ENCODE data around the gene JARID2.

JARID2 gene

DNA sequence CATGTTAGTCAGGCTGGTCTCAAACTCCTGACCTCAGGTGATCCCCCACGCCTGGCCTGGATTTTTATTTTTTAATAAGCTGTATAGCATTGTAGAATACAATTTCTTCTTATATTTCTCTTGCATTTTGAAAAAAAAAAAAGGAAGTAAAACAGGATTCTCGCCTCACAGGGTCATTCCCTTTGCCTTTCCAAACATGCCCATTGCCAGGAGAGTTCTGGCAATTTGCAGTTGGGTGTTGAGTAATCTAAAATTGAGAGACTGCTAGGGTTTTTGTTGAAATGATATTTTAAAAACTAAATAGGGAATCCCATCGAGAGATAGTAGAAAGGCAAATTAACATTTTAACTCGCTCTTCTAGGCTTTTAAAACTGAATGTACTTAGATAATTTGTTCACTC is 196.1 kb downstream of the JARID2 start:
- DNase-seq (ENCODE audit: low spot score): no peak

DNA sequence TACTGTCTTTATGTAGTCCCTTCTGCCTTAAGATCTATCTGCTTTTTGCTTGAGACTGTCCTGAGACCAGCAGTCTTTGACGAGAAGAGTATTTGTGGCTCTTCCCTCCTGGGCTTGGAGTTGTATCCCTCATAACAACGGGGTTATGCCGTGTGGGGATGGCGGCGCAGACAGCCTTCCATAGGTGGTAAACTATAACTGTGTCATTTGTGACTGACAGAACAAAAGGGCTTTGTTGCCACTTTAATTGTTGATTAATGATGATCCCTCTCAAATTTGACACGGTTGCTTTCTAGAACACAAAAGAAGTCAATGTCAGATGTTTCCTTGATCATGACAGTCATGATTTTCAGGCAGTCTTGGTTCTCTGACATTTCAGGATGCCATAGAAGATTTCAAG is 196.6 kb downstream of the JARID2 start:
- no peak for DNase-seq (ENCODE audit: low spot score)

DNA sequence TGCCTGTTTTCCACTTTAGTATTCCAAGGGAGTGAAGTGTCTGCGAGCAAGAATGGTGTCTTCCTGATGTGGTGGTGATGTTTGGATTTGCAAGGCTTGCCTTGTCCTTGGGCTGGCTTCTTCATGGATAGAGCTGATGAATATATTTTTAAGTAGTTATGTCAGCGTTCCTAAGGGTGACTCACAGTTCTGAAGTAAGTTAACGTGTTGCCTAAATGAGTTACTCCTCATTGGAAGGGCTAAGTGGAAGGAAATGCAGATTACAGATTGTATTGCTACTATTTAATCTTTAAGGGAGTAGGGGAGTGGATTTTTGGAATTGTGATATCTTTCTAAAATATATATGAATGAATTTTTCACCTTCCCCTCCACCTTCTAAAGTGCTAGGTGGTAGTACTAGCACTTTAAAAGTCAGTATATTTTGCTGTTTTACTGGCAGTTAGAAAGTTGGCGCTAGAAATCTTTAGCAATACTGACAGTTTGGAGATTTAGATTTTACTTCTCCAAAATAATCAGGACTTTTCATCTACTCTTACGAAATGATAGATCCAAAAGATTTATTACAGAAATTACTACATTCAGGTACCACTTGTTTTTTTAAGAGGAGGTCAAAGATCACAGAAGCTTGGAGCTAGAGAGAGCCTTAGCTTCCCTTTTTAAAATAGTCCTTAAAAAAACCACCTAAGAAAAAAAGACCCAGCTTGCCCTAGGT is 197.4 kb downstream of the JARID2 start:
- peak; percentile 73 for DNase-seq (ENCODE audit: low spot score)

DNA sequence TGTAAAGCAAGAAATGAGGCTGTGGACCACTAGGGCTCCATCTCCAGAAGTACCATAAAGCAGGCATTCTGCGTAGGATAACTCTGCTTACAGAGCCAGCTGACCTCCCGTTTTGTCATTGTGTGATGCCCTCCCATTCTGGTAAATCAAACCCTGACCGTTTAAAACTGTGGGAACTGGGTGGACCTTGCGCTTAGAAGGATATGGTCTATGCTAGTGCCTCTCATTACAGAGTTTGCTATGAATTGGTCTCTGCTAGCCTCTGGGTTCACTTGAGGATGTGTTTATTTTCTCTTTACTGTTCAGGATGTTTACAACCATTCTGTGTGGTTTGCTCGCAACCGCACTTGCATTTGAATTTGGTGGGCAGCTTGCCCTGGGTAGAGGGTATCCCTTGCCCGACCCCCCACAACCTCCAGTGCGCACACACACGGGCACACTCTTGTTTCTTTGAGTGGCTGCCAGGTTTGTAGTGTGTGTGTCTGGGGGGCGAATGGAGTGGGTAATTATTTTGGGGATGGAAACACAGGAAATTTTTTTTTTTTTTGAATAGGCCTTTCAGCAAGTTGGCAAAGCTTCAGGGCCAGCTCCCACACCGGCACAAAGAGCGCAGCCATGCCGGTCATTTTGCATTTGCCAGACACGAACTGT is 198.3 kb downstream of the JARID2 start:
- DNase-seq (ENCODE audit: low spot score): no peak

DNA sequence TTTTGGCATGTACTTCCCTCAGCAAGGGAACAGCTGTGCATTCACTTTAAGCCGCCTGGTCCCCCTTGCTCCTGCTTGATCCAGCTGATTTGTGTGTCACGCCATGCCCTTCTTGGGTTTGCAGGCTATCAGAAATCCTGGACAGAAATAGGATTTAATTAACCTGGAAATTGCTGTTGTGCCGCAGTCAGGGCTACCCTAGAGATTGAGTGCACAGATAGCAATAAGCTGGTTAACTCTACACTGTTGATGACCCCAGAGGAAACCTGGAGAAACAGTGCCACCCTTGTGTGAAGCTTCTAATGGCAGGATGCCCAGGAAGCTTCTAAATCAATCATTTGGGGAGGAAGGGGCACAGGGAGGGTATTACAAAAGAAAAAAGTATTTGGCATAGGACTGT is 199.0 kb downstream of the JARID2 start:
- DNase-seq (ENCODE audit: low spot score): no peak

DNA sequence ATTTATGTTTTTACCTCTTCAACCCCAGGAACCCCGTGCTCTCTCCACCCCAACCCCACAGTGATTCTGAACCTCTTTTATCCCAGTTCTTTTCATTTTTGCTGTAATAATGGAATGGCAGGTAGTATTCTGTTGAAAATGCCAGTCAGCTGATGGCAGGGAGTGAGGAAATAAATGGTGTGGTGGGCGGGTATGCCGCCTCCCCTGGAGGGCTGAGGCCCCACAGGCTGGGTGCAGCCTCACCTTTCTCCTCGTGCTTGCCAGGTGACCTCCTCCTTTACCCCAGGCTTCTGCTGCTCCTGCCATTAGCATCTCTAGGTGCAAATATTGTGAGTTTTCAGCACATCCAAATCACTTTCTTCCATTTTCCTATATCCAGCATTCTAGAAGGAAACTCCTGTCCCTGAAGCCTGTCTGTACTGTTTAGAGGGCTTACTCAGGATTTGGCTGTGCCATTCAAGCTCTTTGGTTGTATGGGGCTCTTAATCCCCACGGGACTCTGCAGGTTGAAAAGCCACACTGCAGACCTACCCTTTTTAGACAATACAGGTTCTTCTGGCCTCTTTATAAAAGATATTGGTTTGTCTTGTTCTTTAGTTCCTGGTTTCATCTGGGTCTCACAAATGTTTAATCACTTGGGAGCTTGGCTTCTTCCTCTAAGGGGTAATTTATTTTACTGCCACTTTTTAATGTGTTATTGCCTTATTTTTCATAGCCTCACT is 201.8 kb downstream of the JARID2 start:
- DNase-seq (ENCODE audit: low spot score): no peak

DNA sequence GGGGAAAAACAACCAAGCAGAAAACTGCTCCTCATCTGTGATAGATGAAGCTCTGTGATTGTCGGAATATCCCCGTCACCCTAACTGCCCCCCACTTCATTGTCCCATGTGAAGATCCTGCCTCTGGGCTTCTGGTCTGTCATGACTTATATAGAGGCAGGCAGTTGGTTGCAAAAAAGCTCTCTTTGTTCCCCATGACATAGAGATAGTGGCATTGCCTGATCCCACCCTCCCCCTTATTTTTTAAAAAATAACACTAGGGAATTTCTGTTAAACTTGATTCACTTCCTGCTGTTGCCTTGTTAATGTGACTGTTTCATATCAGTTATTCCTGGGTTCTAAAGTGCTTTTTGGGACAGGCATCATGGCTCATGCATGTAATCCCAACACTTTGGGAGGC is 203.1 kb downstream of the JARID2 start:
- DNase-seq (ENCODE audit: low spot score): no peak

DNA sequence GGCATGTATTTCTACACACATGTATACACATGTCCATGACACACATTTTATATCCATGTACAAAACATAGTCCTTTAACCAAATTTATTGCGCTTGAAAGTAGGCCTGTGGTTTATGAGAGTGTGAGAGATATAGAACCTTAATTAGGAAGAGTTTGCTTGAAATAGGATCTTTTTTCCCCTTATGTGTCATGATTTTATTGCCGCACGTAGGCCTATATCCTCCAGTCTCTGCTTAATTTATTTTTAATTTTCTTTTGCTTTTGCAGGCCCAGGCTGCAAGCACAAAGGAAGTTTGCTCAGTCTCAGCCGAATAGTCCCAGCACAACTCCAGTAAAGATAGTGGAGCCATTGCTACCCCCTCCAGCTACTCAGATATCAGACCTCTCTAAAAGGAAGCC is 205.9 kb downstream of the JARID2 start:
- DNase-seq (ENCODE audit: low spot score): no peak

DNA sequence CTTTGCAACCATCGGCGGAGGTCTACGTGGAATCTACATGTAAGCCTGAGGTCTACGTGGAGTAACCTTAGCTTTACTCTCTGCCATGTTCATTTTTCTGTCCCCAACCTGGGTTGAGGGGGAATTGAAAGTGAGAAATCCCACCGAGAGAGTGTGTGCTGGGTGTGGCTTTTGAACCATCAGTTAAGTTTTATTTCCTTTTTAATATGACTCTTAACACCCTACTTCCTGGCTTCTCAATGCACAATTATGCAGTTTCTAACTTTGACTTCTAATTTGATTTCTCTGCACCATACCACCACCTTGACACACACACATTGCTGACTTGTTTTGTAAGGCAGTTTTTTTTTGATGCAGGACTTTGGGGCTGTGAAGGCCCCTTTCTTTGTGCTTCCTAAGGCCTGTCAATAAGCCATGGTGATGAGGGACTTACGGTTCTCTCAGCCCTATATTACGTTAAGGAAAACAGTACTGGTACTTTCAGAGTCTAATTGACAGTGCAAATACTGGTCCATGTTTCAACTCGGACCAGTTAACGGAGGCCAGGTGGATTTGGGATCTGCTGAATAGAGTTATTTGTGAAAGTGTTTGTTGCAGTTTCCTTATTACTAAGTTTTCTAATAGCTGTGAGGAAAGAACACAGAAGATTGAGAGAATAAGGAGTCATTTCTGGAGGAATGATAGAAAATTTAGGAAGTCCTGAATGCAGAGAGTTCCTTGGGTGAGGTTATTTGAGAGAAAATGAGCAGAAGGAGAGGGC is 206.5 kb downstream of the JARID2 start:
- DNase-seq (ENCODE audit: low spot score): no peak

DNA sequence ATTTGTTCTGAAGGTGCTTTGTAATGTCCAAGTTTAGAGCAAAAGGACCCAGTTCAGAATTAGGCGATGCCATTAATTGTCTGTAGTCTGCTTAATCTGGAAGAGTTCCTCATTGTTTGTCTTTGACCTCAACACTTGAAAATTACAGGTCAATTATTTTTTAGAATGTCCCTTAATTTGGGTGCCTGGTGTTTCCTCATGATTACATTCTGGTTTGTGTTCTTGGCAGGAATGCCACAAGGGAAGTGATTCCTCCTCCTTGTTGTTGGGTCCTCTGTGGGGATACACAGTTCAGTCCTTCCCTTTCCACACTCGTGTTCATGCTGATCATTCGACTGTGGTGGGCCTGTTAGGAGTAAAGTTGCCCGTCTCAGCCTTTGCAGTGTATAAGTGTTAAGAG is 207.3 kb downstream of the JARID2 start:
- DNase-seq (ENCODE audit: low spot score): no peak

DNA sequence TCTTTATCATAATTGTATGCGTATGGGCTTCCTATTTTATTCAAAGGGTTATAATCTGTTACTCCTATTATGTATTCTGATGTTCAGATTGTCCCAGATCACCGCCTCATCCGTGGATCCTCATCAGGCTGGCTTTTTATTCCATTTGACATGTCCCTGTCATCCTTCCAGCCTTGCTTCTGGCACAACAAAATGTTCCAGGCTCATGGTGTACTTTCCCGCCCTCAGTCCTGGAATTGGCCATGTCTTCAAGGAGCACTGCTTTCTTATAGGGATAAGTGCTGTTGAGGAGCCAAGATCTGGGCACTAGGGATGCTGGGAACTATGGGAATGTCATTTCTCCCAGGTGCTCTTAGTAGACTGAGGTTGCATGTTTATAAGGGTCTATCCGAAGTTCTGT is 207.8 kb downstream of the JARID2 start:
- no peak for DNase-seq (ENCODE audit: low spot score)

DNA sequence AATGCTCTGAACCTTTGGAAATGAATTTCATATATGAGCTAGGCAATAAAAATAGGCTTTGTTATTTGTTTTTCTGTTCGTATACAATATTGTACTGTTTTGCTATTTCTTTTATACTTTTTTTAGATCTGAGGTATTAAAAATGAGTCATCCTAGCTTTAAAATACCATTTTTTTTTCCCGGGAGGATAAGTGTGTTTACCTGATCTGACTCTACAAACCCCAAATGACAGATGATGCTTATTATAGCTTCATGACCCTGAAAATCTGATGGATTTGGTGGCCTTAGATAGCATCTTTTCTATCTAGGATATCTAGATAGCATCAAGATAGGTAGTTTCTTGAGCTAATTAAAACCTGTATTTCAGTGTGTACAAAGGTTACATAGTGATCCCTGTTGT is 210.6 kb downstream of the JARID2 start:
- DNase-seq (ENCODE audit: low spot score): no peak

DNA sequence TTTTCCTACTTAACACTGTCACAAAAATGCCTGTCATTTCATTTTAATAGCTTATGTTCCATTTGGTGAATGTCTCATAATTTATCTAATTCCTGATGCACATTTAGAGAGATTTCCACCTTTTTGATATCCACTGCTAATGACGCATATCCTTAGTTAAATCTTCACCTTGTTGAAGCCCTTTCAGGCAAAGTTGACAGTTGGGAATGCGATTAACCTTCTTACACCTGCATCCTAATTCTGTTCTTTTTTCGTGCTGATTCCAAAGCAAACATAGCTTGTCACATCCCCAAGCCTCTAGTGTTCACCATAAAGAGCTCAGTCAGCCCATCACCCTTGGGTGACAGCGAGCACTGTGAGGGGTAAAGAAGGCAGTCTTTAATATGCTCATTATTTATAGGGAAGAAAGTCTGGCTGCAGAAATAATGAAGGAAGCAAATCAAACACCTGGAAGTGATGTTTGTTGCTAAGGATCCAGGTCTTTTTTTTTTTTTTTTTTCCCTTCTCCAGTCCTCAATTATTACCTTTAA is 211.3 kb downstream of the JARID2 start:
- no peak for DNase-seq (ENCODE audit: low spot score)

DNA sequence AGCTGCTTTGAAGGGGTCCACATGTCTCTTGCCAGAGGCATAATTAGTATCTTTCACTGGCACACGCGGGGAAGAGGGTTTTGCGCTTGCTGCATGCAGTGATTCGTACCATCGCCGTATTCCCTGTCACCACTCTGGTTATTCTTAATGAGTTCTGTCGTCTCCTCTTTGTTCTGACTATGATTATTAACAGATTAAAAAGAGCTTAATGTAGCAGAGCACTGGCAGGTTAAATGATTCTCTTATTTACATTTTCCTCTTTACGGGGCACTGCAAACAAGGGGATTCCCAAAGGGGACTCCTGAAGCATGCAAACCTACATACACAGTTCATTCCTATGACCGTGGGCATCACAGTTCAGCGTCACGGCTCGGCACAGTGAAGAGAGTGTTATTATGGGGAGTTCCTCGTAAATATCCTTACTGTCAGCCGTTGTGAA is 212.2 kb downstream of the JARID2 start:
- no peak for DNase-seq (ENCODE audit: low spot score)

DNA sequence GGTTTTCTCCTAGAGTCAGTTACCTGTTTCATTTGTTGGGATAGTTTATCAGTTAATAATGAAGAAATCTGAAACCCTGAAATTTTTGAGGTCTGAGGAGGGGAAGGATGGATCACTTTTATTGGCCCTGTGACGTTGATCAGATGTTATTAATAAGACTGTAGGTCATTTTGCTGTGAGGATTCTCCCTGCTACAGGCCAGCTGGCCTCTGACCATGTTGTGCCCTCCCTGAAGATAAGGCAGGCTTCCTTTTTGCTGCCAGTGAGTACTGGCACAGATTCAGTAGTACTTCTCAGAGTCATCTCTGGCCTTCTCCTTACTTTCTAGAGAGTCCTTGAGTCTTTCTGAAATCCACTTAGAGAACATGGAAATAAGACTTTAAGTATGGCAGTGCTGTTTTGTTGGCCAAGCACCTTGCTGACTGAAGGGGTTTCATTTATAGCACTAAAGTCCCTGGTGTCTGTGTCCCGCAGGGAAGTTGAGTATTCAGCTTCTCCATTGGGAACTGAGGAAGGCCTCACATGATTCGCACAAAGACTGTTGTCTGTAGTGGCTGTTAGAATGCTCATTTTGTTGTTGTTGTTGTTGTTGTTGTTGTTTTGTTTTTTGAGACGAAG is 214.3 kb downstream of the JARID2 start:
- no peak for DNase-seq (ENCODE audit: low spot score)

DNA sequence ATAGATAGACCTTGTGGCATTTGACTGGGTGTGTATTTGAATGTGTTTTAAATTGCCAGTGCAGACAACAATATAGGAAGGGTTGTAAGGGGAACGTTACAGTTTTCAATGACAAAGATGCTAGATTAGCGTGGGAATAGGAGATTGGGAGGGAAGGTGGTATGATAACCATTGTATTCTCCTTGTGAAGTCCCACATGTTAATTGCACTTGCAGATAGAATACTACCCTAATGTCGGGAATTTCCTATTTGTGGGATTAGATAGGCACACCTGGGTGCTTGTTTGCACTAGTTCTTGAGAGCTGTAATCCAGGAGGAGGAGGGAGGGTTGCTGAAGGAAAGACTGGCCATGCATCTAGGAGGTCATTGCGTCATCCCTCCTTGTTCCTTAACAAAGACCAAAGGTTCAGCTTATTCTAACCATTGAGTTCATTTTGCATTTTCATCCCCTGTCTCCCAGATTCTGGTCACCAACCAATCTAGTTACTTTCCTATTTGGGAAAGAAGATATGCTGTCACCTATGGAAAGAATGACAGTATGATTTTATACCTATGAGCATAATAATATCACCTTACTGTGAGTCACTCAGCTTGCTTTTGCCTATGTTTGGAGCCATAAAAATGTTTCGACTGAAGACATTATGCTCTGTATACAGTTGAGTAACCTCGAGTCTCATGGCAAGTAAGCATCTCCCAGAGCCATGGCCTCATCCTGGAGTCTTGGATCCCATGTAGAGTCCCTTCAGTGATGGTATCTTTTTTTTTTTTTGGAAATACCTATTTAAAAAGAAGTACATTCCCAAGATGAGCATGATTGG is 215.5 kb downstream of the JARID2 start:
- no peak for DNase-seq (ENCODE audit: low spot score)

DNA sequence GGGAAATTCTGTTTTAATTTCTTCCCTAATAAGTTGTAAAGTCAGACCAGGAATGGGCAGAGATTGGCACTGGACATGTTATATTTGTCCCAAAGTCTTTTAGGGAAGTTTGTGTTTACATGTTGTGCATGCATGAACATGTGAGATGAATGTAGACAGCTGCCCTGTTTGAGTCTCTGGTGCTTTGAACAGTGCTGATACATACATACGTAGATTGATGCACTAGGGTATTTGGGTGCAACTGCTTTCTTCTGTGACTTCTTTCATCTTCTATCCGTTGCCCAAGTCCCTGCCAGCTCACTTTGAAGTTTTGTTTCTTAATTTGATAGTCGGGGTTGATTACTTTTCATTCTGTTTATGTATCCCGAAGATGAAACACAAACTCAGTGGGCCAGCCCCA is 216.4 kb downstream of the JARID2 start:
- DNase-seq (ENCODE audit: low spot score): no peak

DNA sequence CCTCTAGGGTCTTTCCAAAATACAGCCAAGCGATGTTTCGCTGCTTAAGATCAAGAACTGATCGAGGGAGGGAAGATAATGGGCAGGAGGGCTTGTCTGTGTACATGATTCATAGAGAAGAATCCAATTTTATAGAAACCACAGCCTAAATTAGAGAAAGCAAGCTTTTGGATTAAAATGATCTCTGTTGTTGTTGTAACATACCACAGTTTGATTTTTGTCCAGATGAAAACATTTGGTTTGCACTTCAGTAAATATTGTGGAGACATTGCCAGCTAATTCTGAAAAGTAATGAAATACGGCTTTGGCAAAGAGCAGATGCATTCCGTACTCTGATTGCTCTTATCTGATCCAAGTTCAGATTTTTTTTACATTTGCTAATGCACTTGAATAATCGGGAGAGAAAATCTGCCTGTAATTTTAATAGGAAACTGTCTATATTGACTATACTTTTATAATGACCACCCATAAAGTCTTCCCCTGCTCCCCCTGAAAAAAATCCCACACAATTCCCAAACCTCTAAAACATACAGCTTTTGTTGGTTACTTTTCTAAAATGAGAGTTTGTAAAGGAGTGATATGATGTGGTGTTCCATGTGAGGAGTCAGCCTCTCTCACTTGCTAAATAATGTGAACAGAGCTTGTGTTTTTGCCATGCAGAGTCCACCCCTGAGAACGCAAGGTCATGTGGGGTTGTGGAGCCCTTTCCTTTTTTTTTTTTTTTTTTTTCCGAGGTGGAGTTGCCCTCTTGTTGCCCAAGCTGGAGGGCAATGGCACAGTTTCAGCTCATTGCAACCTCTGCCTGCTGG is 217.1 kb downstream of the JARID2 start:
- peak; percentile 29 for DNase-seq (ENCODE audit: low spot score)

DNA sequence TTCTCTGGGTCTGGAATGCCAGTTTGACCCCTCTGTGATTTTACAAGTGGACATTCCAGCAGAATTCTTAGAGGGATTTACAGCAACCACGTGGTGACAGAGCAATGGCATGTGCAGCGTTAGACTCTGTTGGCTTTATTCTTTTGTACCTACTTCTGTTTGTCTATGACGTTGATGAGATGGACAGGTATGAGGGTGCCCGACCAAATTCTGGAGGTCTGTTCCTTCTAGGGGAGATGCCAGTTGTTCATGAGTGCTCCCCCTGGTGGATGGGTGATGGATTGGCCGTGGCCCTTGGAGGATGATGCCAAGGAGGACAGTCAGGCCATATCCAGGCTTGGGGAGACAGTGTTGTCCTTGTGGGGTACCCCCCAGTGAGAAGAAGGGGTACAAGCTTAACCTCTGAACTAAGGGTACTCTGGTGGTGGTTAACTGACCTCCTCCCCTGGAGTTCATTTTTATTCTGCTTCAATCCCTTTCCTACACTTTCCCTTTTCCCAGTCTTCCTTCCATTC is 218.4 kb downstream of the JARID2 start:
- peak; percentile 24 for DNase-seq (ENCODE audit: low spot score)

DNA sequence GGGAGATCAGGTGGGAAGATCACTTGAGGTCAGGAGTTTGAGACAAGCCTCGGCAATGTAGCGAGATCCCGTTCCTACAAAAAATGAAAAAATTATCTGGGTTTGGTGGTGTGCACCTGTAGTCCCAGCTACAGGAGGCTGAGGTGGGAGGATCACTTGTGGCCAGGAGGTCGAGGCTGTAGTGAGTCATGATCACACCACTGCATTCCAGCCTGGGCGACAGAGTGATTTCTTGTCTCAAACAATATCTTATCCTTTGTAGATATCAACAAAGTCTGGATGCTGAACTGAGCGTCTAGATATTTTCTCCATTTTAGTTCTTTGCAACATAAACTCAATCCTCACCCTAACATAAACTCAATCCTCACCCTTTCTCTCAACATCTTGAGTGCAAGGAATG is 219.3 kb downstream of the JARID2 start:
- no peak for DNase-seq (ENCODE audit: low spot score)

All from AG20443 (cell line).